Activated gamma-delta T cell treated with anti-CD3 and anti-CD28 coated beads, Interleukin-2, amount 50 U/mL, for 16 hours (primary cell): ENCODE results near the gene PDCD1.
"Not testable (repeated sequence)": the region's sequence is repeated elsewhere in the genome, so short reads cannot be mapped to it uniquely, and the experiment has no call there.

Experiments used
- DNase-seq: peaks from one replicate; pipeline ENCODE4 v3.0.0-alpha.2; 2020; ENCODE audit warnings: low read depth

Gene PDCD1

DNA sequence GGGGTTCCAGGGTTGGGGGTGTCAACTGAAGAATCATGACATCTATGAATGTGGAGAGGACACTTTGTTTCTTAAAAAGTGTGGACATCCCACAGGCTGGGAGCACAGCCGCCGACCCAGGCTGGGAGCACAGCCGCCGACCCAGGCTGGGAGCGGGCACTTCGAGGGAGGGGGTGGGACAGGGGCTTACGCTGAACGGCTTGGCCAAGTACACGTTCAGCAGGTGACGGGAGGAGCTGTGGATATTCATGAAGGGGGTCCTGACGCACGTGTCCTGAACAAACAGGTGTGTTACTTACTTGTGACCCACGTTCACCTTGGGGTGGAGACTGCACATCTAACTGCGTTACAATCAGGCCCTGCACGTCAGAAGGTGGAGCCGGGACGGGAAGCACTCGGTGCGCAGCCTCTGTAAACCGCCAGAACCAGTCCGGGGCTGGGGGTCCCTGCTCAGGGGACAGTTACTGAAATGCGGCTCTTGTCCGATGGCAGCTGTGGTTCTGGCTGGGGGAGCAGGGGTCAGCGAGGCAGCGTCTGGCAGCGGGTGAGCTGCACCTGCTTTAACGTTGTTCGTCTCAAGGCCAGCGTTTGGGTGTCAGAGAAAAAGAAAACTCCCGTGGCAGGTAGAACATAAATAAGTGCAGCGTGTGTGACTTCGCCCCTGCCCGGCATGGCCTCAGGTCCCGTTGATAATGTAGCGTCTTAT is 58.3 kb downstream of the PDCD1 start:
- DNase-seq, result not testable (repeated sequence)
